GM21515 (cell line): ENCODE results near the gene WDR91.
"Not testable (repeated sequence)": the region's sequence is repeated elsewhere in the genome, so short reads cannot be mapped to it uniquely, and the experiment has no call there.

Source experiments
- ATAC-seq: cut with Tn5 transposase; IDR thresholded peaks from one replicate; pipeline ENCODE4 v1.9.1; 2021; ENCODE audit not compliant: unreplicated experiment

WDR91 gene

DNA sequence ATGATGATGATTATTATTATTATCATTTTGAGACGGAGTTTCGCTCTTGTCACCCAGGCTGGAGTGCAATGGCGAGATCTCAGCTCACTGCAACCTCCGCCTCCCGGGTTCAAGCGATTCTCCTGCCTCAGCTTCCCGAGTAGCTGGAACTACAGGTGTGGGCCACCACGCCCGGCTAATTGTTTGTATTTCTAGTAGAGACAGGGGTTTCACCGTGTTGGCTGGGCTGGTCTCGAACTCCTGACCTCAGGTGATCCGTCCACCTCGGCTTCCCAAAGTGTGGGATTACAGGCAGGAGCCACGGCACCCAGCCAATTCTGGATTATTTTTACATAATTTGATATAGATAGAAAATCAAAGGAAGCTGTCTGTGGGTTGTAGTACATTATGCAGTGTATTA, 22.8 kb upstream of the WDR91 start:
- ATAC-seq = not testable (repeated sequence)

- no peak for ATAC-seq
Observed at GRCh38 chr7:135233570-135233969, 22.2 kb upstream of the WDR91 start, which contains the start of gene STRA8. STRA8 (plus strand) TSS chr7:135233838; CDS start chr7:135240525, 6,687 bp downstream.

GRCh38 chr7:135232720-135233119, 21.4 kb upstream of the WDR91 start:
- no peak for ATAC-seq

DNA sequence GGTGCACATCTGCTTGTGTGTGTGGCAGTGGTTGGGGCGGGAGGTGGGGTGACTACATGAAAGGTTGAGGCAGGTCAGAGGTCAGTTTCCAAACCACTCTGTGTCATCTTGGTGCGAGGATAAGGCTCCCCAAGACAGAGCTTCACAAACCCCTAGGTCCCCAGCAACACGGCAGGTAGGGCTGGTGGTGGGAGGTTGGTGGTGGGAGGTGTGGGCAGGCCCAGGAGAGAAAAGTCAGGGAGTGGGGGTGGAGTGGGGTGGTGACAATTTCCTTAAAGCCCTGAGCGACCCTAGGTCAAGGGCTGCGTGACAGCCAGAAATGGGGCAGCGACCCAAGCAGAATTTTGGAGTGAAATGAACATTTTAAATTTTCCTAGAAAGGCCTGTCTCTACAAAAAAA, 20.8 kb upstream of the WDR91 start:
- ATAC-seq = no peak

GRCh38 chr7:135231686-135232085, 20.4 kb upstream of the WDR91 start:
- ATAC-seq = no peak

- ATAC-seq = no peak
Observed at GRCh38 chr7:135224027-135224426, 12.7 kb upstream of the WDR91 start.

DNA sequence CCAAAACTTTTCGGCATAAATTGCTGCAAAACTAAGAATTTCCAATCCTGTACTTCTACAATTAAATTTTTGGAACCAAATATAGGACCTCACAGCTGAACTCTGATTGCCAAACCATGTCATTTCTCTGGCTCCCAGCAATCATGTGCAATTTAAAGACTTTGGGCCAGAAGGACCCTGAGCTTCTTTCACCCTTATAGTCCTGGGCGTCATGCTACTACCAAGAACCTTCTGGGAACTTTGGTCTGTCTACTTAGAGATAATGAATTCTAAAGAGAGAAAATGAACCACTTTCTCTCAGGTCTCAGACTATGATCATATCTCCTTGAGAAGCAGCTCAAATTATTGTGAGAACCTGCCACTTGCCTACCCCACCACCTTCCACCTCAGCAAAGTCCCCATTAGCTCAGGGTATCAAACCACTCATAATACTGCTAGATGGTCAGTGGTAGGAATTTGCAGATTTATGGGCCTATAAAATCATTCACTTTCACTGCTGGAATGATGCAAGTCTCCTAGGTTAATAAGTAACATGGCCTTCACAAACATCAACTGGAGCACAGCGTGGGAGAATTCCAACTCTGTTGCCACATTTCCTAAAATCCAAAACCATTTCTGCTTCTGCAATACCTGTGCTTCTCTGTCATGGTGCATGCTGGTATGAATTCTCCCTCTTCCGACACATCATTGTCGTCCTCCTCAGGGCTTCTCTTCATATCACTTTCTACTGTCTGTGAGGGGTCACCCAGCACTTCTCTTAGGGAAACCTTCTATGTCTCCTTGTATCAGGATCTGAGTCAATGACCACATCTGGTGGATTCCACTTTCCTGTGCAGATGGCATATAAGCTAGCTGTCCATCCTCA, 6.6 kb upstream of the WDR91 start:
- ATAC-seq = no peak

GRCh38 chr7:135215698-135216097, 4.4 kb upstream of the WDR91 start:
- ATAC-seq = no peak

DNA sequence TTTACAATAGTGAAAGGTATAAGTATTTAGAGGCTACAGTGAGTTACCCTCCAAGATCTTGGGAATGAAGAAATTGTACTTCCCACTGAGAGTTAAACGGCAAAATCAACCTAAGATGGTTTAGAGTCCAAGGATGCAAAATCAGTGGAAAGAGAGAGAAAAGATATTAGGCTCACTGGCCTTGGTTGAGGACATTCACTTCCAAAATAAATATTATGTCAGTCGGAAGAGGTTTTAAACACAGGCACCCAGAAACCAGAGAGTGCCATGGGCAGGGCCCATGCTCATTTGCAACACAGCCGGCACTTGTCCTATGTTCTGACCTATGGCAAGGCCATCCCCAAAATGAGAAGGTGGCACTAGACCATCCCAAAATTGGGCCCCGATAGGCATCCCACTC, 3.9 kb upstream of the WDR91 start:
- ATAC-seq = no peak

DNA sequence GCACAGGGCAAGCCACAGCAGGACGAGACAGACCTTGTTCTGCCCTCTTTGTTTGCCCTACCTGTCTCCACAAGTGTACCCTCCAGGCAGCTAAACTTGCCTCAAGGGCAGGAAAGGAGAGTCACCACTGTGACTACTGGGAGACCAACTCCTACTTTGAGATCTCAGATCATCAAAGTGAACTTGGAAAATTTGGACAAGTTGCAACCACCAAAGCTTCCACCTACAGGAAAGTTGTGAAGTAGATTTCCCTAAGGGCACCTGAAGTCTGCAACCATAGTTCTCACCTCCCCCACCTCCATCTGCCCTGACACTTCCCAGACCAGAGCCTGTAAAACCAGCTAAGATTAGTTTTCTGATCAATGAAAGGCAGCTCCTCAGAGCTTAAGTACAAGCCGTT, 2.5 kb upstream of the WDR91 start:
- no peak for ATAC-seq

- ATAC-seq = not testable (repeated sequence)
Observed at GRCh38 chr7:135211946-135212685, 790 bp upstream of the WDR91 start.

DNA sequence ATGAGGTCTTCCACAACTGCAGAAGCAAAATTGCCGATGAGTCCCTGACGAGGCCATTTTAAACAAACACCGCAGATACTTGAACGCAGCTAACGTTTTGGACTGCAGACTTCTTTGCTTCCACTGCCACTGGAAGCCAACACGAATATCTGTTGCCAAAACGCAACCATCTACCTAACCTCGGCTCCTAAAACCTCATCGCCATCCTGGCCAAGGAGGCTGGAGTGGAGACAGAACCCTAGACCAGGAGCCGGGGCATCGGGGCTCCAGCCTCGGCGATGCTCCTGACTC, 493 bp downstream of the WDR91 start:
- no peak for ATAC-seq

DNA sequence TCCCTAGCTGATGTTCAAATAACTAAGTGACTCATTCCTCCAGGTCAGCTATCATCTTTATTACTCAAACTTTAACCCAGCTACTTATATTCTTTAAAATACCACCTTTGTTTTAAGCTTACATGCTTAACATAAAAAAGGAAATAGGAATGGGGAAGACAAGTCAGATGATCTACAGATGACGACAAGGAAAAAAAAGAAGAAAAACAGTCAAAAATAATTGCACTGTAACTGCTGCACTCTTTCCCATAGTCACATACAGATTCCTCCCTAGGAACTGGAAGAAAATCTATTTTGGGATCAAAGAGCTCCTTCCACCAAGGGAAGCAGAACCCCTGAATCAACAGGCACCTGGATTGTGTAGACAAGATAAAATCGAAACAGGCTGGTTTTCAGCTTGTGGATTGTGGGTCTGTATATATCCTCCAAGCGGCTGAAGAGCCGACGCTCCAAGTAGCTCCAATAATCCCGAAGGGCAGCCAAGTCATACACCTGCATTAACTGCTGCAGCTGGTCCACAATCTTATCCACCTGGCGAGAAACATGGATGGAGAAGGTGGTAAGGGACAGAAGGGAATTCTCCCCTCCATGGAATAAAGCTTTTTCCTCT, 2.0 kb downstream of the WDR91 start:
- ATAC-seq = no peak

DNA sequence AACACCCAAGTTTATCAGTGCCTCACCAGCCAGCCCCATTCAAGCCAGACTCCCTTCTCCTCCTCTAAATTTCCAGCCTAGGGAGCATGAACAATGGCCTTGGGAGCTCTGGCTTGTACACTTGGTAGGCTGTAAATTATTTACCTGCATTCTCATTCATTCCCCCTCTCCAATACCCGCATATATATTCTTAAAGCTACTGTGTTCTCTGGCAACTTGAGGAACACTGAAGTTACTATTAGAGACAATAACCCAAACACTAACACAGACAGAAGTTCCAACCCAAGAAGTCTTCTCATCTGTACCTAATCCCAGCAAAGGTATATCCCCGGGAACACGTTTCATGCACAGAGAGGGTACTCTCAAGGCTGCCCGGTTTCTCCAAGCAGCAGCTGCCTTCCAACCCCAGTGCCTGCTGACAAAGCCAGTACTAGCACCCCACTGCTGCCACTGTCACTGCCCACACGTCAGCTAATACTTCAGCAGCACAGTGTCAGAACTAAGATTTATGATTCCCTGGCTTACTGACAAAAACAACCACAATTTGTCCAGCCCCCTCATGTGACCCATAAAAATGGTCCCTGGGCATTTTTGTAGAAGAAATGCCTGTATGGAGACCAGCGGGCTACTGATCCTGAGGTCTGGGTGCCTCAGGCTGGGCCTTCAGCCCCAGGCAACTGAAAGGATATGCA, 3.1 kb downstream of the WDR91 start:
- no peak for ATAC-seq

GRCh38 chr7:135207406-135208101, 3.8 kb downstream of the WDR91 start:
- no peak for ATAC-seq

DNA sequence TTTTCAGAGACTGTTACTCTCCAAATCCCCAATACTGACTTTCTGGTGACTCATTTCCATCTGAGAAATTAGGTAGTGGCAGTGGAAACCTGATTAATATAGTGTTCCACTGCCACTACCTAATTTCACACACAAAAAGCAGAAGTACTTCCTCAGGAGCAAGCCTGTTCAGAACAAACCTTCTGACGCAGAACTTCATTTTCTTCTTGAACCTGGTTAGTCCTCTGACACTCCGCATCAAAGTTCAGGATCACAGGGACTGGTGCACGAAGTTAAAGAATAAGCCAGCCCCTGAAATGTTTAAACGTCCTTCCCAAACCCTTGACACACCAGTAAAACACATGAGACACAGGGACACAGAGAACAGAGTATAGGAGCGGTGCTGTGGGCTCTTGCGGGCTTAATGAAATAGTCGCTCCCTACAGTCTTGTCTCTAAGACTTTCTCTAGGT, 4.4 kb downstream of the WDR91 start:
- ATAC-seq = no peak

- no peak for ATAC-seq
Observed at GRCh38 chr7:135205850-135206249, 5.5 kb downstream of the WDR91 start.

DNA sequence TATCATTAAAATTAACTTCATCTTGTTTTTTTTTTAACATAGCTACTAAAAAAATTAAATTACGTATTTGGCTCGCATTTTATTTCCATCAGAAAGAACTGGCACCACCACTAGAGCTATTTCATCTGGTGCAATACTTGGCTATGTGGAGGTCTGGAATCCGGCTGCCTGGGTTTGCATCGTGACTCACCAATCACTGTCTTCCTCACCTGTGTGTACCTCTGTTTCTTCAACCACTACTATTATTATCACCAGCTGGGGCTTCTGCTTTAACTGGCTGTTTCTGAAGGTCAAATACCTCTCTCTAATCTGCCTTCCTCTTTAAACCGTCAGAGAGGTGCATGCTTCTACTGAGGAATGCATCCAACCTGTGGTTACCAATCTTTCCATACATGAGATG, 6.5 kb downstream of the WDR91 start:
- ATAC-seq = no peak

DNA sequence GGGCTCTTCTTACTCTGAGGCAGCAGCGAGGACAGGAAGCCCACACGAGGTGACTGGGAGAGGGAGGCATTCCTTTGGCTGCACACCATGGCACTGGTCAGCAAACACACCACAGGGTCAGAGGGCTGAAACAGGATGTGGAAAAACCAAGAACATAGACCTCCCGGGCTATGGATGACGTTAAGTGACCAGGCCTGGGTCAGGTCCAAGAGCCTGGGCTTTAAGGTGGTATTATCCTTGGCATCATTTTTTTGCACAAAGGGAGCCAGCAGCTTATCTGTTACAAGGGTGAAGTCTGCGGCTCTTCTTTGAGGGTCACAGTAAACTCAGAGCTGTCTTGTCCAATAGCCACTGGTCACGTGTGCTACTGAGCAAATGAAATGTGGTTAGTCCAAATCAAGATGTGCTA, 7.0 kb downstream of the WDR91 start:
- ATAC-seq = no peak

GRCh38 chr7:135201350-135201749, 10.0 kb downstream of the WDR91 start:
- no peak for ATAC-seq

DNA sequence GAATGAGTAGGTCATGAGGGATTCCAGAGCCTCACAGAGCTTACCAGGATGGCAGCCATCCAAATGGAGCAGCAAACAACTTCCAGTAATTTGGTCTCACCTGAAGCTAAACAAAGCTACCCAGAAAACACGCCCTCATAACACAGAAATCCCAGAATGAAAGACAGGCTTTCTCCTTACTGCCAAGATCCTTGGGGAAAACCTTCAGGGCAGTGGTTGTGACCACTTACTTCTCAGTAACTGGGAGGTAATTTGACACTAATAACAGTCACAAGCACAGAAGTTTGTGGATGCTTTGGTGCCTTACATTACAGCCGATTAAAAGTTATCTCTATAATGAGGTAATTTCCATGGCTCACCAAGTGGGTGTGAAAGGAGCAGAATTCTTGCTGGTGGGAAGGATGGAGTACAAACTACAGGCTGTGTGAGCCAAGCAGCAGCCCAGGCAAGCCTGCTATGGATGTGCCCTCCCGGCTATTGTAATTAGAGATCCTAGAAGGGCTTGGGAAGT, 10.4 kb downstream of the WDR91 start:
- ATAC-seq = no peak
